HEK293 (cell line): ENCODE results near the gene MPPED2.

Experiments used
- CTCF ChIA-PET: fragments of 350-600 bp; formaldehyde crosslinking; extraction: SDS; loops from one replicate; lab custom pipeline; 2021; ENCODE audit warnings: antibody characterized with exemption; lab: Yijun Ruan, JAX
- POLR2A ChIA-PET: fragments of 300-600 bp; formaldehyde crosslinking; extraction: SDS; loops from one replicate; lab custom pipeline; 2020; ENCODE audit warnings: antibody characterized with exemption, inconsistent platforms; lab: Yijun Ruan, JAX
- H3K27ac ChIP-seq: fragments of 200-500 bp; sonication (Bioruptor generic); 2 replicates; pipeline ENCODE4 v1.5.1; 2014; ENCODE audit warnings: low read depth, low read length, control low read depth, inconsistent platforms; ENCODE audit errors: extremely low read depth
- H3K36me3 ChIP-seq, 2 experiments: fragments of 200-500 bp in 1 of 2; sonication (Bioruptor generic) in 1 of 2; 1 replicate in 1 of 2; 2 replicates in 1 of 2; pipeline ENCODE4 v1.5.1; 2014 to 2017; ENCODE audit warnings: inconsistent platforms in 2 of 2, low read length in 2 of 2; ENCODE audit not compliant: control insufficient read depth in 2 of 2, insufficient read depth in 1 of 2
- H3K4me1 ChIP-seq: fragments of 200-500 bp; sonication (Bioruptor generic); 2 replicates; pipeline ENCODE4 v1.5.1; 2014; ENCODE audit warnings: mild to moderate bottlenecking, low read length, inconsistent platforms; ENCODE audit not compliant: control insufficient read depth, insufficient read depth
- H3K4me3 ChIP-seq: 2 replicates; pipeline ENCODE4 v1.5.1; 2011; ENCODE audit warnings: low read depth, mild to moderate bottlenecking, control low read depth, low read length, moderate library complexity
- H3K9me3 ChIP-seq: fragments of 200-500 bp; sonication (Bioruptor generic); 2 replicates; pipeline ENCODE4 v1.5.1; 2014; ENCODE audit warnings: low read depth, low read length, inconsistent platforms; ENCODE audit not compliant: control insufficient read depth, insufficient read depth
- MYNN ChIP-seq: fragments of 450-650 bp; formaldehyde crosslinking; IDR thresholded peaks from 2 replicates; pipeline ENCODE4 v1.5.1; 2016; ENCODE audit warnings: missing biosample characterization, missing genetic modification characterization, borderline replicate concordance
- MZF1 ChIP-seq: fragments of 450-650 bp; formaldehyde crosslinking; IDR thresholded peaks from 2 replicates; pipeline ENCODE4 v1.5.1; 2017; ENCODE audit warnings: missing biosample characterization, missing genetic modification characterization, borderline replicate concordance
- OVOL3 ChIP-seq: fragments of 450-650 bp; formaldehyde crosslinking; IDR thresholded peaks from 2 replicates; pipeline ENCODE4 v1.5.1; 2016; ENCODE audit warnings: missing biosample characterization, missing genetic modification characterization
- PRDM1 ChIP-seq: fragments of 450-650 bp; formaldehyde crosslinking; IDR thresholded peaks from 2 replicates; pipeline ENCODE4; 2016; ENCODE audit warnings: missing biosample characterization, missing genetic modification characterization
- SCRT1 ChIP-seq: fragments of 450-650 bp; formaldehyde crosslinking; IDR thresholded peaks from 2 replicates; pipeline ENCODE4 v1.5.1; 2016; ENCODE audit warnings: missing biosample characterization, missing genetic modification characterization, borderline replicate concordance
- TCF7L2 ChIP-seq: IDR thresholded peaks from 2 replicates; pipeline ENCODE4 v1.6.1; 2011; ENCODE audit warnings: low read depth, mild to moderate bottlenecking, inconsistent platforms, low read length, moderate library complexity, borderline replicate concordance
- YY1 ChIP-seq: fragments of 450-650 bp; formaldehyde crosslinking; IDR thresholded peaks from 2 replicates; pipeline ENCODE4 v1.5.1; 2018; ENCODE audit warnings: missing biosample characterization, missing genetic modification characterization
- ZBTB1 ChIP-seq: fragments of 450-650 bp; formaldehyde crosslinking; IDR thresholded peaks from 2 replicates; pipeline ENCODE4 v1.5.1; 2016; ENCODE audit warnings: missing biosample characterization, missing genetic modification characterization
- ZBTB20 ChIP-seq: fragments of 450-650 bp; formaldehyde crosslinking; IDR thresholded peaks from 2 replicates; pipeline ENCODE4 v1.5.1; 2016; ENCODE audit warnings: missing biosample characterization, missing genetic modification characterization
- ZBTB48 ChIP-seq: fragments of 450-650 bp; formaldehyde crosslinking; IDR thresholded peaks from 2 replicates; pipeline ENCODE4 v1.5.1; 2016; ENCODE audit warnings: missing biosample characterization, missing genetic modification characterization
- ZEB2 ChIP-seq: fragments of 450-650 bp; formaldehyde crosslinking; IDR thresholded peaks from 2 replicates; pipeline ENCODE4 v1.5.1; 2016; ENCODE audit warnings: missing biosample characterization, missing genetic modification characterization
- ZNF10 ChIP-seq: fragments of 450-650 bp; formaldehyde crosslinking; IDR thresholded peaks from 2 replicates; pipeline ENCODE4 v1.5.1; 2017; ENCODE audit warnings: missing biosample characterization, missing genetic modification characterization
- ZNF140 ChIP-seq: fragments of 450-650 bp; formaldehyde crosslinking; IDR thresholded peaks from 2 replicates; pipeline ENCODE4 v1.5.1; 2016; ENCODE audit warnings: missing biosample characterization, missing genetic modification characterization
- ZNF2 ChIP-seq: fragments of 450-650 bp; formaldehyde crosslinking; IDR thresholded peaks from 2 replicates; pipeline ENCODE4 v1.5.1; 2016; ENCODE audit warnings: missing biosample characterization, missing genetic modification characterization
- ZNF350 ChIP-seq: fragments of 450-650 bp; formaldehyde crosslinking; IDR thresholded peaks from 2 replicates; pipeline ENCODE4 v1.5.0; 2017; ENCODE audit warnings: missing biosample characterization, mild to moderate bottlenecking, missing genetic modification characterization
- ZNF354C ChIP-seq: fragments of 450-650 bp; formaldehyde crosslinking; IDR thresholded peaks from 2 replicates; pipeline ENCODE4 v1.5.1; 2016; ENCODE audit warnings: missing biosample characterization, missing genetic modification characterization, low read depth, borderline replicate concordance
- ZNF366 ChIP-seq: fragments of 450-650 bp; formaldehyde crosslinking; conservative IDR thresholded peaks from 2 replicates; pipeline ENCODE4 v1.5.1; 2016; ENCODE audit warnings: missing biosample characterization, missing genetic modification characterization
- ZNF404 ChIP-seq: fragments of 450-650 bp; formaldehyde crosslinking; IDR thresholded peaks from 2 replicates; pipeline ENCODE4 v1.5.1; 2017; ENCODE audit warnings: missing biosample characterization, missing genetic modification characterization
- ZNF623 ChIP-seq: fragments of 450-650 bp; formaldehyde crosslinking; IDR thresholded peaks from 2 replicates; pipeline ENCODE4 v1.5.1; 2016; ENCODE audit warnings: missing biosample characterization, missing genetic modification characterization
- ZNF791 ChIP-seq: fragments of 450-650 bp; formaldehyde crosslinking; IDR thresholded peaks from 2 replicates; pipeline ENCODE4 v1.5.1; 2016; ENCODE audit warnings: missing biosample characterization, missing genetic modification characterization
- TF ChIP-seq, protein P1 (sequence below): fragments of 450-650 bp; formaldehyde crosslinking; IDR thresholded peaks from 2 replicates; pipeline ENCODE4 v1.5.1; 2016; ENCODE audit warnings: missing biosample characterization, missing genetic modification characterization
- TF ChIP-seq, protein P2 (sequence below): fragments of 450-650 bp; formaldehyde crosslinking; IDR thresholded peaks from 2 replicates; pipeline ENCODE4 v1.5.1; 2016; ENCODE audit warnings: missing biosample characterization, missing genetic modification characterization
- TF ChIP-seq, protein P3 (sequence below): fragments of 450-650 bp; formaldehyde crosslinking; IDR thresholded peaks from 2 replicates; pipeline ENCODE4 v1.5.1; 2016; ENCODE audit warnings: missing biosample characterization, missing genetic modification characterization, borderline replicate concordance
- TF ChIP-seq, protein P4 (sequence below): fragments of 450-650 bp; formaldehyde crosslinking; IDR thresholded peaks from 2 replicates; pipeline ENCODE4 v1.5.1; 2017; ENCODE audit warnings: missing biosample characterization, missing genetic modification characterization
- TF ChIP-seq, protein P5 (sequence below): fragments of 450-650 bp; formaldehyde crosslinking; IDR thresholded peaks from 2 replicates; pipeline ENCODE4 v1.5.1; 2017; ENCODE audit warnings: missing biosample characterization, missing genetic modification characterization
- TF ChIP-seq, protein P6 (sequence below): fragments of 450-650 bp; formaldehyde crosslinking; IDR thresholded peaks from 2 replicates; pipeline ENCODE4 v1.5.1; 2016; ENCODE audit warnings: missing biosample characterization, missing genetic modification characterization

The MPPED2 gene

DNA sequence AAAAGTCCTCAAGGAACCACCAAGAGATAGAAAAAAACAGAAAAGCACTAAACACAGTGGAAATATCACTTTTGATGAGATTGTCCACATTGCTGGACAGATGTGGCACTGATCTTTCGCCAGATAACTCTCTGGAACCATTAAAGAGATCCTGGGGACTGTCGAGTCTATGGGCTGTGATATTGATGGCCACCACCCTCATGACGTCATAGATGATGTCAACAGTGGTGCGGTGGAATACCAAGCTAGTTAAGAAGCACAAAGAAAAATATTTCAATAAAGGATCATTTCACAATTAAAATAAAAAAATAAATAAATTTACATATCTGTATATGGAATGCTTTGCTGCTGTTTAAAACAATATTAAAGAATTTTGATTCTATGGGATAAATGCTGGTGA is 217.8 kb downstream of the MPPED2 start:
- CTCF ChIA-PET: no interaction called here
- POLR2A ChIA-PET: no interaction called here
- Histone ChIP-seq H3K4me3 (no peak overlapping the region), H3K9me3 (no peaks in the 10 kb centered on the region), H3K36me3 (no peaks in the 10 kb centered on the region), H3K27ac (no peak overlapping the region), H3K4me1 (no peaks in the 10 kb centered on the region)
- TF ChIP-seq MZF1 (tag by site-specific recombination): no peak
- TF ChIP-seq ZNF140 (tag by site-specific recombination): no peak
- TF ChIP-seq TCF7L2: no peak
- no peak for TF ChIP-seq ZBTB20
- TF ChIP-seq ZNF10 (tag by site-specific recombination): no peak
- no peak for TF ChIP-seq ZNF623 (tag by site-specific recombination)
- TF ChIP-seq OVOL3 (tag by site-specific recombination): no peak
- no peak for TF ChIP-seq ZNF350
- TF ChIP-seq YY1 (tag by site-specific recombination): no peak
- TF ChIP-seq, protein P1, sequence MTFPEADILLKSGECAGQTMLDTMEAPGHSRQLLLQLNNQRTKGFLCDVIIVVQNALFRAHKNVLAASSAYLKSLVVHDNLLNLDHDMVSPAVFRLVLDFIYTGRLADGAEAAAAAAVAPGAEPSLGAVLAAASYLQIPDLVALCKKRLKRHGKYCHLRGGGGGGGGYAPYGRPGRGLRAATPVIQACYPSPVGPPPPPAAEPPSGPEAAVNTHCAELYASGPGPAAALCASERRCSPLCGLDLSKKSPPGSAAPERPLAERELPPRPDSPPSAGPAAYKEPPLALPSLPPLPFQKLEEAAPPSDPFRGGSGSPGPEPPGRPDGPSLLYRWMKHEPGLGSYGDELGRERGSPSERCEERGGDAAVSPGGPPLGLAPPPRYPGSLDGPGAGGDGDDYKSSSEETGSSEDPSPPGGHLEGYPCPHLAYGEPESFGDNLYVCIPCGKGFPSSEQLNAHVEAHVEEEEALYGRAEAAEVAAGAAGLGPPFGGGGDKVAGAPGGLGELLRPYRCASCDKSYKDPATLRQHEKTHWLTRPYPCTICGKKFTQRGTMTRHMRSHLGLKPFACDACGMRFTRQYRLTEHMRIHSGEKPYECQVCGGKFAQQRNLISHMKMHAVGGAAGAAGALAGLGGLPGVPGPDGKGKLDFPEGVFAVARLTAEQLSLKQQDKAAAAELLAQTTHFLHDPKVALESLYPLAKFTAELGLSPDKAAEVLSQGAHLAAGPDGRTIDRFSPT (tag by site-specific recombination): no peak
- no peak for TF ChIP-seq MYNN (tag by site-specific recombination)
- no peak for TF ChIP-seq PRDM1 (tag by site-specific recombination)
- no peak for TF ChIP-seq ZNF354C (tag by site-specific recombination)
- TF ChIP-seq, protein P2, sequence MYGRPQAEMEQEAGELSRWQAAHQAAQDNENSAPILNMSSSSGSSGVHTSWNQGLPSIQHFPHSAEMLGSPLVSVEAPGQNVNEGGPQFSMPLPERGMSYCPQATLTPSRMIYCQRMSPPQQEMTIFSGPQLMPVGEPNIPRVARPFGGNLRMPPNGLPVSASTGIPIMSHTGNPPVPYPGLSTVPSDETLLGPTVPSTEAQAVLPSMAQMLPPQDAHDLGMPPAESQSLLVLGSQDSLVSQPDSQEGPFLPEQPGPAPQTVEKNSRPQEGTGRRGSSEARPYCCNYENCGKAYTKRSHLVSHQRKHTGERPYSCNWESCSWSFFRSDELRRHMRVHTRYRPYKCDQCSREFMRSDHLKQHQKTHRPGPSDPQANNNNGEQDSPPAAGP (tag by site-specific recombination): no peak
- TF ChIP-seq, protein P3, sequence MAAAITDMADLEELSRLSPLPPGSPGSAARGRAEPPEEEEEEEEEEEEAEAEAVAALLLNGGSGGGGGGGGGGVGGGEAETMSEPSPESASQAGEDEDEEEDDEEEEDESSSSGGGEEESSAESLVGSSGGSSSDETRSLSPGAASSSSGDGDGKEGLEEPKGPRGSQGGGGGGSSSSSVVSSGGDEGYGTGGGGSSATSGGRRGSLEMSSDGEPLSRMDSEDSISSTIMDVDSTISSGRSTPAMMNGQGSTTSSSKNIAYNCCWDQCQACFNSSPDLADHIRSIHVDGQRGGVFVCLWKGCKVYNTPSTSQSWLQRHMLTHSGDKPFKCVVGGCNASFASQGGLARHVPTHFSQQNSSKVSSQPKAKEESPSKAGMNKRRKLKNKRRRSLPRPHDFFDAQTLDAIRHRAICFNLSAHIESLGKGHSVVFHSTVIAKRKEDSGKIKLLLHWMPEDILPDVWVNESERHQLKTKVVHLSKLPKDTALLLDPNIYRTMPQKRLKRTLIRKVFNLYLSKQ: no peak
- TF ChIP-seq, protein P4, sequence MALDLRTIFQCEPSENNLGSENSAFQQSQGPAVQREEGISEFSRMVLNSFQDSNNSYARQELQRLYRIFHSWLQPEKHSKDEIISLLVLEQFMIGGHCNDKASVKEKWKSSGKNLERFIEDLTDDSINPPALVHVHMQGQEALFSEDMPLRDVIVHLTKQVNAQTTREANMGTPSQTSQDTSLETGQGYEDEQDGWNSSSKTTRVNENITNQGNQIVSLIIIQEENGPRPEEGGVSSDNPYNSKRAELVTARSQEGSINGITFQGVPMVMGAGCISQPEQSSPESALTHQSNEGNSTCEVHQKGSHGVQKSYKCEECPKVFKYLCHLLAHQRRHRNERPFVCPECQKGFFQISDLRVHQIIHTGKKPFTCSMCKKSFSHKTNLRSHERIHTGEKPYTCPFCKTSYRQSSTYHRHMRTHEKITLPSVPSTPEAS (tag by site-specific recombination): no peak
- no peak for TF ChIP-seq ZNF404 (tag by site-specific recombination)

DNA sequence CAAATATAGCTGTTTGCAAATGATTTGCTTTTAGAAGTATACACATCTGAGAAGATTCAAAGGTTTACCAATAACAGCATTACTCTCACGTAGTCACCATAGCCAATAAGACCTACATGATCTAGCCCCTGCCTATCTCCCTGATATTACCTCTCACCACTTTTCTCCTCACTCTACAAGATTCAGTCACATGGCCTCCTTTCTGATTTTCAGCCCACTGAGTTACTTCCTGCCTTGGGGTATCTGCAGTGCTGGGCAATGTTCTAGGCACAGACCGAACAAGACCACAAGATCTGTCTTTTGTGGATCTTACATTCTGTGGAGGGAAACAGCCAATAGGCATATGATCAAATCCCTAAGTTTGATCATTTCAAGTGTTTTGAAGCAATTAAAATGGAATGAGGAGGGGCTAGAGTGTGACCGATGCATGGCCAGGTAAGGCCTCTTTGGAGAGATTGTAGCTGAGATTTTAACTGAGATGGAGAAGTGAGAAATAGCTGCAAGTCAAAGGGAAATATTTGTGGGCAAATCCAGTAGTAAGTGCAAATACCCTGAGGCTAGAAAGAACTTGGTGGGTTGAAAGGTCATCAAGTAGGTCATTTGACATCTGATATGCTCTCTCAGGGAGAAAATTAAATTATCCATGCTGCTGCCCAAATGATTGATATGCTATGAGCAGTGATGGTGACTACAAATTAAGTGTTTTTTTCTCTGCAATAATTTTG is 220.2 kb downstream of the MPPED2 start:
- ChIA-PET POLR2A (interaction anchor here (1.4 kb wide), 1 partner anchor 43 kb away, joined by 5 read pairs; the partner anchor contains the start of gene ARL14EP), CTCF (no interaction called here)
- Histone ChIP-seq H3K4me3 (no peak overlapping the region), H3K27ac (no peak overlapping the region), H3K9me3 (no peaks in the 10 kb centered on the region), H3K4me1 (no peaks in the 10 kb centered on the region), H3K36me3 (no peaks in the 10 kb centered on the region)
- no peak for TF ChIP-seq ZBTB48 (tag by site-specific recombination)
- TF ChIP-seq, protein P5, sequence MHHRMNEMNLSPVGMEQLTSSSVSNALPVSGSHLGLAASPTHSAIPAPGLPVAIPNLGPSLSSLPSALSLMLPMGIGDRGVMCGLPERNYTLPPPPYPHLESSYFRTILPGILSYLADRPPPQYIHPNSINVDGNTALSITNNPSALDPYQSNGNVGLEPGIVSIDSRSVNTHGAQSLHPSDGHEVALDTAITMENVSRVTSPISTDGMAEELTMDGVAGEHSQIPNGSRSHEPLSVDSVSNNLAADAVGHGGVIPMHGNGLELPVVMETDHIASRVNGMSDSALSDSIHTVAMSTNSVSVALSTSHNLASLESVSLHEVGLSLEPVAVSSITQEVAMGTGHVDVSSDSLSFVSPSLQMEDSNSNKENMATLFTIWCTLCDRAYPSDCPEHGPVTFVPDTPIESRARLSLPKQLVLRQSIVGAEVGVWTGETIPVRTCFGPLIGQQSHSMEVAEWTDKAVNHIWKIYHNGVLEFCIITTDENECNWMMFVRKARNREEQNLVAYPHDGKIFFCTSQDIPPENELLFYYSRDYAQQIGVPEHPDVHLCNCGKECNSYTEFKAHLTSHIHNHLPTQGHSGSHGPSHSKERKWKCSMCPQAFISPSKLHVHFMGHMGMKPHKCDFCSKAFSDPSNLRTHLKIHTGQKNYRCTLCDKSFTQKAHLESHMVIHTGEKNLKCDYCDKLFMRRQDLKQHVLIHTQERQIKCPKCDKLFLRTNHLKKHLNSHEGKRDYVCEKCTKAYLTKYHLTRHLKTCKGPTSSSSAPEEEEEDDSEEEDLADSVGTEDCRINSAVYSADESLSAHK (tag by site-specific recombination): no peak
- TF ChIP-seq SCRT1 (tag by site-specific recombination): no peak
- TF ChIP-seq, protein P6, sequence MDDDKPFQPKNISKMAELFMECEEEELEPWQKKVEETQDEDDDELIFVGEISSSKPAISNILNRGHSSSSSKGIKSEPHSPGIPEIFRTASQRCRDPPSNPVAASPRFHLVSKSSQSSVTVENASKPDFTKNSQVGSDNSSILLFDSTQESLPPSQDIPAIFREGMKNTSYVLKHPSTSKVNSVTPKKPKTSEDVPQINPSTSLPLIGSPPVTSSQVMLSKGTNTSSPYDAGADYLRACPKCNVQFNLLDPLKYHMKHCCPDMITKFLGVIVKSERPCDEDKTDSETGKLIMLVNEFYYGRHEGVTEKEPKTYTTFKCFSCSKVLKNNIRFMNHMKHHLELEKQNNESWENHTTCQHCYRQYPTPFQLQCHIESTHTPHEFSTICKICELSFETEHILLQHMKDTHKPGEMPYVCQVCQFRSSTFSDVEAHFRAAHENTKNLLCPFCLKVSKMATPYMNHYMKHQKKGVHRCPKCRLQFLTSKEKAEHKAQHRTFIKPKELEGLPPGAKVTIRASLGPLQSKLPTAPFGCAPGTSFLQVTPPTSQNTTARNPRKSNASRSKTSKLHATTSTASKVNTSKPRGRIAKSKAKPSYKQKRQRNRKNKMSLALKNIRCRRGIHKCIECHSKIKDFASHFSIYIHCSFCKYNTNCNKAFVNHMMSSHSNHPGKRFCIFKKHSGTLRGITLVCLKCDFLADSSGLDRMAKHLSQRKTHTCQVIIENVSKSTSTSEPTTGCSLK (tag by site-specific recombination): no peak
- no peak for TF ChIP-seq ZEB2 (tag by site-specific recombination)
- TF ChIP-seq ZNF2 (tag by site-specific recombination): no peak
- TF ChIP-seq ZBTB1: no peak
- TF ChIP-seq ZNF366 (tag by site-specific recombination): no peak
- TF ChIP-seq ZNF791 (tag by site-specific recombination): no peak
